ENCODE measurements around the gene SCAPER.

DNA sequence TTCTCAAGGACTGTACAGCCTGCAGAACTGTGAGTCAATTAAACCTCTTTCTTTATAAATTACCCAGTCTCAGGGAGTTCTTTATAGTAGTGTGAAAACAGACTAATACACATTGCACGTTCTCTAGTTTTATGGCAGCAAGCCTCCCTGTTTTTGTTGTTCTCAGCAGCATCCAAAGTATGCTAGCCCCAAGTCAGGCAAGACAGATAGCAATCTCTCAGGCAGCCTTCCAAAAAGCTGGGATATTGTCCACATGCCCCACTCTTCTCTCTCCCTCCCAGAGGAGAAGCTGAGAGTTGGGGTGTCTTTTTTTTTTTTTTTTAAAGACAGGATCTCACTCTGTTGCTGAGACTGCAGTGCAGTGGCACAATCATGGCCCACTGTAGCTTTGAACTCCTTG, 438.0 kb downstream of the SCAPER start:
- TF ChIP-seq CTCF (IDR thresholded peaks at IDR 0.05), result no peak
- no peak for TF ChIP-seq POLR2A (IDR thresholded peaks at IDR 0.05)
